Measurements from ENCODE around the gene BDKRB2. TPM values are rescaled to one million over a fixed set of nuclear protein-coding genes. Genes with fewer than 3 reads are reported as not detected.

The BDKRB2 gene
- total RNA-seq, 1 experiment from 2014 or later = 0.21 TPM

DNA sequence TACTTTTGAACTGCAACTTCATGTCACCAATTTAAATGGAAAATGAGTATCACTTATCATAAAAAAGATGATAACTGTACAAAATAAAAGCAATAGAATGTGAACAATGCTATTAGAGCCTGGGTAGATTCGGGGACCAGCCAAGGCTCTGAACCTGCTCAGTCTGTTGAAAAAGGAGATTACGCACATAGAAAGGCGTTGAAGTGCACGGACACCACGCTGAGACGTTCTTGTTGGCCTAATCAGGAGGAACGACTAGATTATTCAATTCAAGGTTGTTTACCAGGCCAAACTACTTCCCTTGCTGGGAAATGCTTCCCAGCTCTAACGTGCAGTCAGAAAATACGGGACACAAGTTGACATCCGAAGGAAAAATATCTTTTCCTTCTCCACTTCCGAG, 27.9 kb downstream of the BDKRB2 start:
- no peak overlapping the region for H3K4me3 ChIP-seq (ENCODE audit: low read depth, low read length, poor library complexity, severe bottlenecking)
- TF ChIP-seq, protein P1, sequence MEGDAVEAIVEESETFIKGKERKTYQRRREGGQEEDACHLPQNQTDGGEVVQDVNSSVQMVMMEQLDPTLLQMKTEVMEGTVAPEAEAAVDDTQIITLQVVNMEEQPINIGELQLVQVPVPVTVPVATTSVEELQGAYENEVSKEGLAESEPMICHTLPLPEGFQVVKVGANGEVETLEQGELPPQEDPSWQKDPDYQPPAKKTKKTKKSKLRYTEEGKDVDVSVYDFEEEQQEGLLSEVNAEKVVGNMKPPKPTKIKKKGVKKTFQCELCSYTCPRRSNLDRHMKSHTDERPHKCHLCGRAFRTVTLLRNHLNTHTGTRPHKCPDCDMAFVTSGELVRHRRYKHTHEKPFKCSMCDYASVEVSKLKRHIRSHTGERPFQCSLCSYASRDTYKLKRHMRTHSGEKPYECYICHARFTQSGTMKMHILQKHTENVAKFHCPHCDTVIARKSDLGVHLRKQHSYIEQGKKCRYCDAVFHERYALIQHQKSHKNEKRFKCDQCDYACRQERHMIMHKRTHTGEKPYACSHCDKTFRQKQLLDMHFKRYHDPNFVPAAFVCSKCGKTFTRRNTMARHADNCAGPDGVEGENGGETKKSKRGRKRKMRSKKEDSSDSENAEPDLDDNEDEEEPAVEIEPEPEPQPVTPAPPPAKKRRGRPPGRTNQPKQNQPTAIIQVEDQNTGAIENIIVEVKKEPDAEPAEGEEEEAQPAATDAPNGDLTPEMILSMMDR (conservative IDR thresholded peaks at IDR 0.05; ENCODE audit: low read depth, low read length) = no peak
- TF ChIP-seq EZH2 (IDR thresholded peaks at IDR 0.05; ENCODE audit: borderline replicate concordance, low read depth, low read length, poor library complexity, severe bottlenecking) = no peak
- intact Hi-C loops (cut with micrococcal nuclease; ENCODE audit: unreplicated experiment) = no loop called here
- no peak overlapping the region for H3K27ac ChIP-seq (ENCODE audit: low read depth, low read length, poor library complexity, severe bottlenecking)
- H3K36me3 ChIP-seq (ENCODE audit: insufficient read depth, low read length, poor library complexity, severe bottlenecking) = no peaks in the 10 kb centered on the region
- H3K9me3 ChIP-seq (ENCODE audit: low read depth, low read length, poor library complexity, severe bottlenecking) = no peaks in the 10 kb centered on the region
- no peaks in the 10 kb centered on the region for H3K4me1 ChIP-seq (ENCODE audit: insufficient read depth, low read length, poor library complexity, severe bottlenecking)
- BruUV-seq (replicated peaks) = no TSS peak
- DNase-seq (ENCODE audit: low spot score) = no peak
- H3K27me3 ChIP-seq (replicated peaks; ENCODE audit: insufficient read depth, low read depth, low read length, poor library complexity) = no peaks in the 10 kb centered on the region
- ChIA-PET POLR2A (ENCODE audit: low non-redundant PET) (no interaction called here), CTCF (no interaction called here)

DNA sequence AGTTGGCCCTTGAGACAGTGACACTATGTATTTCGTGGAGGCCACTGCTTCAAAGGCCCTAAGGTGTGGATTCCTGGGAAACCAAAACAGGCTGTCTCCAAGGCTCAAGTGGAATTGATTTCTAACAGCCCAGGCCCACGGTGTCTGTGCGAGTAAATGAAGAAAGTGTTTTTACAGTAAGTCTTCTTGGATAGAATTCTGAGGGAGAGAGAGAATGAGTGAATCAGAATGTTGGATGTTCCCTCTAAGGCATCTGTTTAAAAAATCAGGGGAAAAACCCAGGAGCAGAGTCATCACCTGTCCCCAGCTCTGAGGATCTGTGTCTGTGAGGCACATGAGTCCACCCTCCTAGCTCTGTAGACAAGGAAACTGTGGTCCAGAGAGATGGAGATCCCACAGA, 29.0 kb downstream of the BDKRB2 start:
- BruUV-seq (replicated peaks) = no TSS peak
- ChIA-PET POLR2A (ENCODE audit: low non-redundant PET) (no interaction called here), CTCF (no interaction called here)

DNA sequence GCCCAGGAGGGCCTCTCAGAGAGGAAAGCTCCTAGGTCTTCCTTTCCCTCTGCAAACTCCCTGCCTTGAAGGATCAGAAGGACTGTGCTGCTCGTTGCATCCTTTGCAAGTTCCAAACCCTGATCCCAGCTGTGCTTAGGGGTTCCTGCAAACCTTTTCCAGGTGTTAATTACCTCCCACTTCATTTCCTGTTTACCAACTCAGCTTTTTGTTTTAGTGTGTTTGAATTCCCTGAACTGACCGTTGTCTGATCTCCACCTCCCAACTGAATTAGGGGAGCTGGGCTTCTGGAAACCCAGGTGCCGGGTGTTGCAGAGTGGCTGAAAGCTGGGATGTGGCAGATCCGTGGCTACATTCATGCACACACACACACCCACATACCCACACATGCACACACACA, 30.8 kb downstream of the BDKRB2 start:
- CTCF ChIA-PET = no interaction called here
- intact Hi-C loops (cut with micrococcal nuclease; ENCODE audit: unreplicated experiment) = no loop called here
- POLR2A ChIA-PET (ENCODE audit: low non-redundant PET) = no interaction called here

More for the DNA sequence above, 29.0 kb downstream of the BDKRB2 start:
- no peak overlapping the region for H3K4me3 ChIP-seq (ENCODE audit: low read depth, low read length, poor library complexity, severe bottlenecking)
- no peaks in the 10 kb centered on the region for H3K36me3 ChIP-seq (ENCODE audit: insufficient read depth, low read length, poor library complexity, severe bottlenecking)
- intact Hi-C loops (cut with micrococcal nuclease; ENCODE audit: unreplicated experiment) = no loop called here
- no peaks in the 10 kb centered on the region for H3K9me3 ChIP-seq (ENCODE audit: low read depth, low read length, poor library complexity, severe bottlenecking)
- H3K4me1 ChIP-seq (ENCODE audit: insufficient read depth, low read length, poor library complexity, severe bottlenecking) = no peaks in the 10 kb centered on the region
- no peak for DNase-seq (ENCODE audit: low spot score)
- no peak overlapping the region for H3K27ac ChIP-seq (ENCODE audit: low read depth, low read length, poor library complexity, severe bottlenecking)
- no peak for TF ChIP-seq EZH2 (IDR thresholded peaks at IDR 0.05; ENCODE audit: borderline replicate concordance, low read depth, low read length, poor library complexity, severe bottlenecking)
- TF ChIP-seq, protein P1 (conservative IDR thresholded peaks at IDR 0.05; ENCODE audit: low read depth, low read length) = no peak
- no peaks in the 10 kb centered on the region for H3K27me3 ChIP-seq (replicated peaks; ENCODE audit: insufficient read depth, low read depth, low read length, poor library complexity)

More for the DNA sequence above, 30.8 kb downstream of the BDKRB2 start:
- Histone ChIP-seq H3K27ac (ENCODE audit: low read depth, low read length, poor library complexity, severe bottlenecking) (no peak overlapping the region), H3K36me3 (ENCODE audit: insufficient read depth, low read length, poor library complexity, severe bottlenecking) (no peaks in the 10 kb centered on the region), H3K27me3 (replicated peaks; ENCODE audit: insufficient read depth, low read depth, low read length, poor library complexity) (no peaks in the 10 kb centered on the region), H3K9me3 (ENCODE audit: low read depth, low read length, poor library complexity, severe bottlenecking) (no peaks in the 10 kb centered on the region), H3K4me3 (ENCODE audit: low read depth, low read length, poor library complexity, severe bottlenecking) (no peak overlapping the region), H3K4me1 (ENCODE audit: insufficient read depth, low read length, poor library complexity, severe bottlenecking) (no peaks in the 10 kb centered on the region)
- DNase-seq (ENCODE audit: low spot score) = no peak
- no peak for TF ChIP-seq EZH2 (IDR thresholded peaks at IDR 0.05; ENCODE audit: borderline replicate concordance, low read depth, low read length, poor library complexity, severe bottlenecking)
- TF ChIP-seq, protein P1 (conservative IDR thresholded peaks at IDR 0.05; ENCODE audit: low read depth, low read length) = no peak
- BruUV-seq (replicated peaks) = no TSS peak

Measured in A673 (cell line).